22Rv1 (cell line): ENCODE data around the gene ABCC8.

ENCODE experiments used
- ZFX ChIP-seq: fragments of 450-650 bp; IDR thresholded peaks from 2 replicates; pipeline ENCODE4 v1.6.1; 2017; ENCODE audit warnings: antibody characterized with exemption, borderline replicate concordance
- TF ChIP-seq, protein P1 (sequence below): fragments of 450-650 bp; IDR thresholded peaks from 2 replicates; pipeline ENCODE4 v1.5.1; 2017; ENCODE audit warnings: mild to moderate bottlenecking

DNA sequence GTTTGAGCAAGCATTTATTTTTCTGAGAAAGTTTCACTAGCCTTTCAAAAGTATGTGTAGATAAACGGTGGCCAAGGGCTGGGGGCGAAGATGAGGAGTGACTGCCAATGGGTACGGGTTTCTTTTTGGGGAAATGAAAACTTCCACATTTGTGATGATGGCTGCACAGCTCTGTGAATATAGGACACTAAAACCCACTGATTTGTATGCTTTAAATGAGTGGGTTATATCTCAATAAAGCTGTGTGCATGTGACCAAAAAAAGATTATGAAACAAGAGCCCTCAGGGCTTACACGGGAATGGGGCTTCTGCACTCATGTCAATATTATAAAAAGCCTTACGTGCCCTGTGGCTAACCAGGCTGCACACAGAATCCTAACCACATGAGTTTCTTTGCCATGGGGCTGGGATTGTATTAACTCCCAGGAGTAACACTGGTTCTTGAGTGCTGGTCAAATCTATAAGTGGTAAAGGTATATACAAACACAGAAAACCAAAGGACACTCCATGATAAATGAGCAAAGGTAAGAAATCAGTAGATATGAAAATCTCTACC, 31.3 kb downstream of the ABCC8 start:
- TF ChIP-seq, protein P1, sequence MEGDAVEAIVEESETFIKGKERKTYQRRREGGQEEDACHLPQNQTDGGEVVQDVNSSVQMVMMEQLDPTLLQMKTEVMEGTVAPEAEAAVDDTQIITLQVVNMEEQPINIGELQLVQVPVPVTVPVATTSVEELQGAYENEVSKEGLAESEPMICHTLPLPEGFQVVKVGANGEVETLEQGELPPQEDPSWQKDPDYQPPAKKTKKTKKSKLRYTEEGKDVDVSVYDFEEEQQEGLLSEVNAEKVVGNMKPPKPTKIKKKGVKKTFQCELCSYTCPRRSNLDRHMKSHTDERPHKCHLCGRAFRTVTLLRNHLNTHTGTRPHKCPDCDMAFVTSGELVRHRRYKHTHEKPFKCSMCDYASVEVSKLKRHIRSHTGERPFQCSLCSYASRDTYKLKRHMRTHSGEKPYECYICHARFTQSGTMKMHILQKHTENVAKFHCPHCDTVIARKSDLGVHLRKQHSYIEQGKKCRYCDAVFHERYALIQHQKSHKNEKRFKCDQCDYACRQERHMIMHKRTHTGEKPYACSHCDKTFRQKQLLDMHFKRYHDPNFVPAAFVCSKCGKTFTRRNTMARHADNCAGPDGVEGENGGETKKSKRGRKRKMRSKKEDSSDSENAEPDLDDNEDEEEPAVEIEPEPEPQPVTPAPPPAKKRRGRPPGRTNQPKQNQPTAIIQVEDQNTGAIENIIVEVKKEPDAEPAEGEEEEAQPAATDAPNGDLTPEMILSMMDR, result no peak
- no peak for TF ChIP-seq ZFX
